Panc1 (cell line): ENCODE measurements around the gene SLC52A3.

Experiments used
- POLR2AphosphoS5 ChIP-seq: IDR thresholded peaks from 2 replicates; pipeline ENCODE4 v1.6.1; 2012; ENCODE audit warnings: mild to moderate bottlenecking, low read depth, low read length, moderate library complexity
- SIN3A ChIP-seq: IDR thresholded peaks from 2 replicates; pipeline ENCODE4 v1.6.1; 2012; ENCODE audit warnings: low read depth, mild to moderate bottlenecking, low read length, moderate library complexity, borderline replicate concordance; ENCODE audit not compliant: insufficient read depth
- TF ChIP-seq, protein P1 (sequence below): fragments of 450-650 bp; IDR thresholded peaks from 2 replicates; pipeline ENCODE4 v1.5.1; 2017; ENCODE audit warnings: mild to moderate bottlenecking

- TF ChIP-seq, protein P1, sequence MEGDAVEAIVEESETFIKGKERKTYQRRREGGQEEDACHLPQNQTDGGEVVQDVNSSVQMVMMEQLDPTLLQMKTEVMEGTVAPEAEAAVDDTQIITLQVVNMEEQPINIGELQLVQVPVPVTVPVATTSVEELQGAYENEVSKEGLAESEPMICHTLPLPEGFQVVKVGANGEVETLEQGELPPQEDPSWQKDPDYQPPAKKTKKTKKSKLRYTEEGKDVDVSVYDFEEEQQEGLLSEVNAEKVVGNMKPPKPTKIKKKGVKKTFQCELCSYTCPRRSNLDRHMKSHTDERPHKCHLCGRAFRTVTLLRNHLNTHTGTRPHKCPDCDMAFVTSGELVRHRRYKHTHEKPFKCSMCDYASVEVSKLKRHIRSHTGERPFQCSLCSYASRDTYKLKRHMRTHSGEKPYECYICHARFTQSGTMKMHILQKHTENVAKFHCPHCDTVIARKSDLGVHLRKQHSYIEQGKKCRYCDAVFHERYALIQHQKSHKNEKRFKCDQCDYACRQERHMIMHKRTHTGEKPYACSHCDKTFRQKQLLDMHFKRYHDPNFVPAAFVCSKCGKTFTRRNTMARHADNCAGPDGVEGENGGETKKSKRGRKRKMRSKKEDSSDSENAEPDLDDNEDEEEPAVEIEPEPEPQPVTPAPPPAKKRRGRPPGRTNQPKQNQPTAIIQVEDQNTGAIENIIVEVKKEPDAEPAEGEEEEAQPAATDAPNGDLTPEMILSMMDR, result no peak
- TF ChIP-seq POLR2AphosphoS5 (no peak), SIN3A (no peak)
Measured at GRCh38 chr20:753897-754635, 14.2 kb downstream of the SLC52A3 start.
